Measurements from ENCODE around the gene KIF26A.

GRCh38 chr14:104100171-104101085 is 38.0 kb upstream of the KIF26A start:
- no peak for TF ChIP-seq CTCF (IDR thresholded peaks at IDR 0.05)
- no peak for TF ChIP-seq EZH2 (IDR thresholded peaks at IDR 0.05; ENCODE audit: borderline replicate concordance, insufficient read depth, low read depth, low read length, poor library complexity, severe bottlenecking)
